ENCODE results near the gene ATG16L2.
"Not testable (repeated sequence)": the region's sequence is repeated elsewhere in the genome, so short reads cannot be mapped to it uniquely, and the experiment has no call there.

The ATG16L2 gene

GRCh38 chr11:72826191-72826941 lies 12.2 kb downstream of the ATG16L2 start:
- DNase-seq (ENCODE audit: low read depth), result no peak

- no peak for DNase-seq (ENCODE audit: low read depth)
Measured at GRCh38 chr11:72826942-72827480, 12.8 kb downstream of the ATG16L2 start.

GRCh38 chr11:72827656-72828055 lies 13.4 kb downstream of the ATG16L2 start:
- DNase-seq (ENCODE audit: low read depth), result not testable (repeated sequence)

- DNase-seq (ENCODE audit: low read depth), result no peak
Measured at GRCh38 chr11:72828081-72828567, 13.9 kb downstream of the ATG16L2 start.

GRCh38 chr11:72828692-72829101 lies 14.5 kb downstream of the ATG16L2 start:
- no peak for DNase-seq (ENCODE audit: low read depth)

- no peak for DNase-seq (ENCODE audit: low read depth)
Measured at GRCh38 chr11:72829178-72829577, 15.0 kb downstream of the ATG16L2 start.

- DNase-seq (ENCODE audit: low read depth), result no peak
Measured at GRCh38 chr11:72829884-72830533, 15.8 kb downstream of the ATG16L2 start.

- DNase-seq (ENCODE audit: low read depth), result no peak
Measured at GRCh38 chr11:72831521-72832300, 17.5 kb downstream of the ATG16L2 start.

GRCh38 chr11:72832301-72833082 lies 18.3 kb downstream of the ATG16L2 start:
- DNase-seq (ENCODE audit: low read depth), result no peak

- no peak for DNase-seq (ENCODE audit: low read depth)
Measured at GRCh38 chr11:72833083-72833733, 19.0 kb downstream of the ATG16L2 start.

- DNase-seq (ENCODE audit: low read depth), result no peak
Measured at GRCh38 chr11:72833811-72834493, 19.7 kb downstream of the ATG16L2 start.

- no peak for DNase-seq (ENCODE audit: low read depth)
Measured at GRCh38 chr11:72834905-72835304, 20.7 kb downstream of the ATG16L2 start.

- no peak for DNase-seq (ENCODE audit: low read depth)
Measured at GRCh38 chr11:72836111-72836510, 21.9 kb downstream of the ATG16L2 start.

GRCh38 chr11:72838691-72839305 lies 24.6 kb downstream of the ATG16L2 start:
- no peak for DNase-seq (ENCODE audit: low read depth)

GRCh38 chr11:72840780-72841179 lies 26.6 kb downstream of the ATG16L2 start:
- no peak for DNase-seq (ENCODE audit: low read depth)

- DNase-seq (ENCODE audit: low read depth), result no peak
Measured at GRCh38 chr11:72841397-72841796, 27.2 kb downstream of the ATG16L2 start.

GRCh38 chr11:72842126-72842525 lies 27.9 kb downstream of the ATG16L2 start:
- no peak for DNase-seq (ENCODE audit: low read depth)

- DNase-seq (ENCODE audit: low read depth), result no peak
Measured at GRCh38 chr11:72842653-72843330, 28.6 kb downstream of the ATG16L2 start.

- DNase-seq (ENCODE audit: low read depth), result no peak
Measured at GRCh38 chr11:72844356-72844755, 30.1 kb downstream of the ATG16L2 start.

Measured in stimulated activated CD8-positive, alpha-beta memory T cell treated with anti-CD3 and anti-CD28 coated beads, Interleukin-15, amount 100 ng/mL, for 1 hour (primary cell).